Stimulated activated naive B cell treated with anti-CD40 and anti-IgM and Interleukin-4, amounts not matched to agents 10 μg/mL and 1 μg/mL and 100 μg/mL, for 72 hours (primary cell): Measurements from ENCODE around the gene CEP164.

Experiments used
- ATAC-seq, 2 donors: fragments of 150-1000 bp; cut with Tn5 transposase; replicated peaks; 2 replicates each; pipeline ENCODE4 v1.10.0; 2021; ENCODE audit warnings: moderate library complexity in 1 of 2
- DNase-seq: peaks from one replicate; pipeline ENCODE4 v3.0.0; 2021
- H3K27ac Mint-ChIP-seq: one replicate; pipeline ENCODE4 v1.8.0; 2022; ENCODE audit warnings: mild to moderate bottlenecking, mixed read lengths
- H3K27me3 Mint-ChIP-seq, 2 donors: one replicate each; pipeline ENCODE4 v1.8.0; 2022; ENCODE audit warnings: mixed read lengths in 2 of 2
- H3K36me3 Mint-ChIP-seq, 2 donors: one replicate each; pipeline ENCODE4 v1.8.0; 2022; ENCODE audit warnings: mixed read lengths in 2 of 2, mild to moderate bottlenecking in 1 of 2
- H3K4me1 Mint-ChIP-seq, 2 donors: one replicate each; pipeline ENCODE4 v1.8.0; 2022; ENCODE audit warnings: mixed read lengths in 2 of 2, mild to moderate bottlenecking in 1 of 2
- H3K4me3 Mint-ChIP-seq, 2 donors: one replicate each; pipeline ENCODE4 v1.8.0; 2022; ENCODE audit warnings: mild to moderate bottlenecking in 2 of 2, mixed read lengths in 2 of 2, moderate library complexity in 1 of 2
- H3K9me3 Mint-ChIP-seq, 2 donors: one replicate each; pipeline ENCODE4 v1.8.0; 2022; ENCODE audit warnings: mixed read lengths in 2 of 2, mild to moderate bottlenecking in 1 of 2

Gene CEP164

DNA sequence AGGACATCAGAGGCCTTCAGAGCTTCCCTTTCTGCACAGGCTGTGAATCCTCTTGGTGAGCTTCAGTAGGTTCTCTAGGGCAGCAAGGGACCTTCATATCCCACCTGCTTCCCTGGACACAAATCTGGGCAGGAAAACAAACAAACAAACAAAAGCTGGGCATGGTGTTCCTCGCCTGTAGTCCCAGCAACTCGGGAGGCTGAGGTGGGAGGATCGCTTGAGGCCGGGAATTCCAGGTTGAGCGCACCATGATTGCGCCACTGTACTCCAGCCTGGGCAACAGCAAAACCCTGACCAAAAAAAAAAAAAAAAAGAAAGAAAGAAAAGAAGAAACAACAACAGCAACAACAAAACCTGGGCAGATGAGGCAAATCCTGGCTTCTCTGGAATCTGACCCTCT, 92.9 kb downstream of the CEP164 start:
- no peak overlapping the region for H3K4me3 Mint-ChIP-seq

DNA sequence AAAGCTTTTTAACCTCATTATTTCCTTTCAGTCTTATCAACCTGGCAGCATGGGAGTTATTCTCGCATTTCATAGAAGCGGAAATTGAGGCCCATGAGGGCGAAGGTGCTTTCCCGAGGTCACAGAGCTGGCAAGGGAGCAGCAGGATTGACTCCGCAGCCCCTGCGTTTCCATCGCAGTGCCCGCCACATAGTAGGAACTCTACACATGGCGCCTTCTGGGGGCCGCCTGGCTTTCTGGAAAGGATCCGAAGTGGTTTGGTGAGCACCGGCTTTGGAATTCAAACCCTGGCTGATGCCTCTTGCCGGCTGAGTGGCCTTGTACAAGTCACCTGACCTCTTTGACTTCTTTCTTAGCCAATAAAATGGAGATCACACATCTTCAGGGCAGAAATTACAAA, 93.4 kb downstream of the CEP164 start:
- Mint-ChIP-seq H3K36me3 (no peaks in the 10 kb centered on the region), H3K4me3 (no peak overlapping the region), H3K9me3 (no peaks in the 10 kb centered on the region), H3K27ac (no peak overlapping the region), H3K4me1 (peaks cover 2 to 3% of the 10 kb centered on the region in 2 donors), H3K27me3 (peaks cover 13 to 26% of the 10 kb centered on the region in 2 donors)
- ATAC-seq (no peak), DNase-seq (no peak)

More for the DNA sequence above, 92.9 kb downstream of the CEP164 start:
- Mint-ChIP-seq H3K9me3 (no peaks in the 10 kb centered on the region), H3K27me3 (peaks cover 9 to 22% of the 10 kb centered on the region in 2 donors), H3K36me3 (no peaks in the 10 kb centered on the region), H3K4me1 (peaks cover 0 to 5% of the 10 kb centered on the region in 2 donors), H3K27ac (no peak overlapping the region)
- ATAC-seq = no peak
- no peak for DNase-seq

DNA sequence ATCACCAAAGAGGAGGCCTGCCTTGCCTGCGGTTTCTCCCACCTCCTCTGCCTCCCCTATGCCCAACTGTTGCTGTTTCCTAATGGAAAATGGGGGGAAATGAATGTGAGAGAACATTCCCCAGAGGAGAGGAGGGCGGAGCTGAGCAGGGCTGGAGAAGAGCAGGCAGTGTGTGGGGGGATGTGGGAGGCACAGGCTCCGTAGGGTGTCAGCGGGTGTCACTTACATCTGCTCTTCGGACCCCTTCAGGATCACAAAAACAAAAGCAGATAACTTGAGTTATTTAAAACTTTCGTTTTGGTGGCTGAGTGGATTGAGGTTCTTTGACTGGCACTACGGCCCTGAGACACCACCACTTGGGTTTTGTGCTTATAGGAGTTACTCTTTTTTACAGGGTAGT, 93.8 kb downstream of the CEP164 start:
- Mint-ChIP-seq H3K9me3 (no peaks in the 10 kb centered on the region), H3K4me3 (no peak overlapping the region), H3K27ac (no peak overlapping the region), H3K36me3 (no peaks in the 10 kb centered on the region), H3K27me3 (peaks cover 15 to 30% of the 10 kb centered on the region in 2 donors), H3K4me1 (peaks cover 3 to 6% of the 10 kb centered on the region in 2 donors)
- ATAC-seq (no peak), DNase-seq (no peak)

DNA sequence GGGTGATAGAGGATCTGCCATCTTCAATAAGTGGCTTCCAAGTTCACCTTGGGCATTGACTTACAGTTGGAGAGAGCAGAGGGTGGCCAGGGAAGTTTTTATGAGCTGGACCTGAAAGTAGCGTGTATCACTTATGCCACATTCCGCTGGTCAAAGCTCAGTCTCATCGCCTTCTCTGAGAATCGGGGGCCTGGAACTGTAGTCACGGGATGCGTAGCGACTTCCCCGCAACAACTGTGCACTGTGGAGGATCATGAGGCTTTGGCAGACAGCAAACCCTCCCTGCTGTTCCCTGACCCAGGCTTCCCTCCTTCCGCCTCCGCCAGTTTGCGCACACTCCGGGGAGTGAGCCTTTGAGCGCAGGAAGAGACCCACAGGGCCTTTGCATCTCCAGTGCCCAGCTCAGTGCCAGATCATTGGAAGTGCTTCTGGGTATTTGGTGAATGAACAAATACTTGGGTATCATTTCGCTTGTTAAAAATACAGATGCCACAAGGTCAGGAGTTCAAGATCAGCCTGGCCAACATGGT, 95.5 kb downstream of the CEP164 start:
- Mint-ChIP-seq H3K36me3 (no peaks in the 10 kb centered on the region), H3K4me3 (no peak overlapping the region), H3K27me3 (peaks cover 13 to 27% of the 10 kb centered on the region in 2 donors), H3K4me1 (peaks cover 4 to 13% of the 10 kb centered on the region in 2 donors), H3K9me3 (no peaks in the 10 kb centered on the region), H3K27ac (no peak overlapping the region)
- DNase-seq = no peak
- ATAC-seq = no peak

DNA sequence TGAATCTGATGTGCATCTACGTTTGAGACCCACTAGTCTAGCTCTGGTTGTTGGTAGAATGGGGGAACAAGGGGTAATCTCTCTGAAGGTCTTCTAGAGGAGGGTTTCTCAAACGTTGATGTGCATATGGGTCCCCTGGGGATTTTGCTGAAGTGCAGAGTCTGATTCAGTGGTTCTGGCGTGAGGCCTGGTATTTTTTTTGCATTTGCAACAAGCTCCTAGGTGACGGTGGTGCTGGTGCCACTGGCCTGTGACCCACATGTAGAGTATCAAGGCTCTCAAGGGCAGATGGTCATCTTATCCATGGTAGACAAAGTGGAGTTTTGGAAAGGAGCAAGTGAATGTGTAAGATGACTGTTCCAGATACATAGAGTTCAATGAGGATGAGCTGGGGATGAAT, 97.1 kb downstream of the CEP164 start:
- peaks cover 4 to 13% of the 10 kb centered on the region in 2 donors for H3K4me1 Mint-ChIP-seq
- no peak overlapping the region for H3K4me3 Mint-ChIP-seq
- ATAC-seq (no peak), DNase-seq (no peak)
- H3K36me3 Mint-ChIP-seq = no peaks in the 10 kb centered on the region
- peak overlapping the region; percentile 2 for H3K27ac Mint-ChIP-seq
- H3K27me3 Mint-ChIP-seq = peaks cover 13 to 27% of the 10 kb centered on the region in 2 donors
- no peaks in the 10 kb centered on the region for H3K9me3 Mint-ChIP-seq

DNA sequence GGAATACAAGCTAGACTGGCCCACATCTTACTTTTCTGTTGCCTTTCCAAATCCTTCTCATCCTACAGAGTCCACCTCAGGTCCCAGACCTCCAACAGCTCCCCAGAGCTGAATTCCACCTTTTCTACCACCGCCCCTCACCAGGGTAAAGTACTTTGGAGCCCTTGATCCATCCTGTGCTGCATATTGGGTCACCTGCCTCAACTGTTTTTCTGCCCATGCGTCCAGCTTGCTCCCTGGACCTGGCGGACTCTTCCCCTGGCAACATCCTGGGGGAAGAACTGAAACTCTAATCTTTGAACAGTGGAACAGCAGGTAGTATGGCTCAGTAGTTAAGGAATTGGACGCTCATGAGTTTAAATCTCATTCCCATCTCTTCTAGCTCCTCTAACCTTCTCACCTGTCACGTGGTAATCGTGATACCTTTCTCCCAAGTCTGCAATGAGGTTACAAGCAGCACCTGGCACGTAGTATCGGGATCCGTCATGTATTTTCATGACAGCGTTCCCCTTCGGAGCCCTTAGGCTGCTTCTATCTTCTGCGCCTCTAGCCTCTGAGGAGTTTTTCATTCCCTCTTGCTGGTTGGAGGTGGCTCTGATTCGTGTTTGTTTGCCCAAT, 98.1 kb downstream of the CEP164 start:
- no peaks in the 10 kb centered on the region for H3K36me3 Mint-ChIP-seq
- no peak overlapping the region for H3K27ac Mint-ChIP-seq
- DNase-seq (no peak), ATAC-seq (no peak)
- no peaks in the 10 kb centered on the region for H3K9me3 Mint-ChIP-seq
- H3K27me3 Mint-ChIP-seq = peaks cover 13 to 27% of the 10 kb centered on the region in 2 donors
- H3K4me1 Mint-ChIP-seq = peaks cover 4 to 13% of the 10 kb centered on the region in 2 donors
- H3K4me3 Mint-ChIP-seq = no peak overlapping the region

DNA sequence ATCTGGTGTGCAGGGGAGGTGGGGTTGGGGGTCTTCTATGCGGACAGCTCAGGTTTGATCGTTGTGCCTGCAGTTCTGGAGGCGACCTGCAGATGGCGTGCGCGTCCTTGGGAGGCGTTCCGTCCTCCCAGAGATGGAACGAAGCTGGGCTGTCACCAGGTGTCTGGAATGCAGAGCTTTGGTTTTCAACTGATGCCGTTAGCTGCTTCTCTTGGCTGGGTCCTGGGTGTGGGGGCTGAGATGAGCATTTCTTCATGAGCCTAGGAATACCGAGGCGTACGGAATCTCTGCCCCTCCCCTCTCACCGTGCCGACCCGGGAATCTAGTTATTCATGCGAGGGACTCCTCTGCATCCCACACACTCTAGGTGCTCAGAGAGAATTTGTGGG, 98.6 kb downstream of the CEP164 start:
- no peak overlapping the region for H3K27ac Mint-ChIP-seq
- peaks cover 13 to 27% of the 10 kb centered on the region in 2 donors for H3K27me3 Mint-ChIP-seq
- H3K4me1 Mint-ChIP-seq = peaks cover 4 to 13% of the 10 kb centered on the region in 2 donors

DNA sequence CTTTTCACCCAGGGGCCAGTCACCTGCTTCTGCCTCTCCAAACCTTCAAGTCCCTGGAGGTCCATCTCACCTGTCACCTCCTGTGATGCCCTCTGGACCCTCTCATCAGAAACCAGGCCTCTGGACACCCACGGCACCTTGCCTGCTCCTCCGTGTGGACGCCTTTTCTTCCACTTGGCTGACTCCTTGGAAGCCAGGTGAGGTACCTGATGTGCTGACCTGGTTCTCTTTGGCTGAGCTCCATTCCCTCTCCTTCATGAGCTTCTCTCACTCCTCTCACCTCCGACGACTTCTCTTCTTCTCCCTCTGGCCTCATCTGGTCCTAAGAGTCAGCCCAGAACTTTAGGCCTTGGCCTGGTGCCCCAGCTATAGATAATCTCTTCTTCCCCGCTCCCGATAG, 99.3 kb downstream of the CEP164 start:
- Mint-ChIP-seq H3K4me3 (no peak overlapping the region), H3K27ac (no peak overlapping the region), H3K4me1 (peaks cover 4 to 13% of the 10 kb centered on the region in 2 donors), H3K9me3 (no peaks in the 10 kb centered on the region), H3K27me3 (peaks cover 13 to 27% of the 10 kb centered on the region in 2 donors), H3K36me3 (no peaks in the 10 kb centered on the region)
- DNase-seq = no peak
- ATAC-seq = no peak

More for the DNA sequence above, 98.6 kb downstream of the CEP164 start:
- Mint-ChIP-seq H3K4me3 (no peak overlapping the region), H3K36me3 (no peaks in the 10 kb centered on the region), H3K9me3 (no peaks in the 10 kb centered on the region)
- ATAC-seq = peak; percentile 73 to 75
- DNase-seq = peak; percentile 50

DNA sequence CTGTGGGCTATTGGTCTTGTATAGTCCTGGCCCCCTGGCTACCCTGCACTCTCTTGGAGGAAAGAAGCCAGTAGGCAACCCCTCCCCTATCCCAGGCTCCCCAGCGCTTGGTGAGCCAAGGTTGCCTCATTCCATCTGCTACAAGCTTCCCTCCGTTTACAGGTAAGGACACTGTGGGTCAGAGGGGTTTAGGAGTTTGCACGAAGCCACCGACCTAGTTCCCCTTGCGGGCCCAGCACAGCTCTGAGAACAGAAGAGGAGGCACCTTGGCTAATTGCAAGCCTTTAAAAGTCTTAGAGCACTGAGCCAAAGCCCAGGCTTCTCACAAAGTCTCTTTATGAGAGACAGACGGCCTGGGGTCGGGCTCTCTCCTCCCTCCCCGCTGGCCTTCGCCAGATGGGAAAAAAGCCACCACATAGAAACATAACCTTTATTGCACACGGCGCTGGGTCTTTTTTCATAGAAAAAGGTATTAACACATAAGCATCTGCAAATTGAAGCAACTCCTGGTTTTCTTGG, 99.8 kb downstream of the CEP164 start:
- H3K4me3 Mint-ChIP-seq = no peak overlapping the region
- H3K4me1 Mint-ChIP-seq = peaks cover 4 to 13% of the 10 kb centered on the region in 2 donors
- no peak overlapping the region for H3K27ac Mint-ChIP-seq
- H3K27me3 Mint-ChIP-seq = peaks cover 13 to 27% of the 10 kb centered on the region in 2 donors
- H3K36me3 Mint-ChIP-seq = peaks cover 0 to 3% of the 10 kb centered on the region in 2 donors
- ATAC-seq (no peak), DNase-seq (no peak)
- no peaks in the 10 kb centered on the region for H3K9me3 Mint-ChIP-seq

DNA sequence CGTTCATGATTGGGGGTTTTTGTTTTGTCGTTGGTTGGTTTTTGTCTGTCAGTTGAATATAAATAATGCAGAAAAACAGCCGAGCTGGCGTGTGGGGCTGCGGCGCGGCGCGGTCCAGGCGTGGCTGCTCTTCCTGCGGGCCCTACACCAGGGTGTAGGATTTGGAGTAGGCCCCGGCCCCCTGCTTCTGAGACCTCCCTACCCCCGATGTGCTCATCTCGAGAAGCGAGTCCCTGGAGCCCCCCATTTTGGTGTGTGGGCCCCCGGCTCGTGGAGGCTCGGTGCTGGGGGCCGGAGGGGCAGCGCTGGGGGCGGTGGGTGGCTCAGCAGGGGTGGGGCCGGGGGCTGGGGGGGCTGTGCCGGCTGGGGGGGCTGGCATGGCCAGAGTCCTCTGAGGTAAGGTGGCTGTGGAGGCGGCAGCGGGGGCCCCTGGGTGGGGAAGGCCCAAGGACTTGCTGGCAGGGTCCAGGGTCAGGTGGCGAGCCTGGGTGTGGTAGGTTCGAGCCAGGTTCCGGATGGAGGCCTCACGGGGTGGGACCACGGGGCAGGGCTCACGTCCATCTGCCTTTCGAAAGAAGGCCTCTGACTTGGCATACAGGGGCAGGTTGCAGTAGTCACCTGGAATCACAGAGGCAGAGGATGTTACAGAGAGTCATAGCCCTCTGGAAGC, 100.7 kb downstream of the CEP164 start:
- H3K4me3 Mint-ChIP-seq = no peak overlapping the region
- peaks cover 0 to 9% of the 10 kb centered on the region in 2 donors for H3K36me3 Mint-ChIP-seq
- H3K27me3 Mint-ChIP-seq = peaks cover 13 to 27% of the 10 kb centered on the region in 2 donors
- ATAC-seq (no peak), DNase-seq (no peak)
- no peak overlapping the region for H3K27ac Mint-ChIP-seq
- H3K4me1 Mint-ChIP-seq = peaks cover 4 to 13% of the 10 kb centered on the region in 2 donors
- no peaks in the 10 kb centered on the region for H3K9me3 Mint-ChIP-seq

DNA sequence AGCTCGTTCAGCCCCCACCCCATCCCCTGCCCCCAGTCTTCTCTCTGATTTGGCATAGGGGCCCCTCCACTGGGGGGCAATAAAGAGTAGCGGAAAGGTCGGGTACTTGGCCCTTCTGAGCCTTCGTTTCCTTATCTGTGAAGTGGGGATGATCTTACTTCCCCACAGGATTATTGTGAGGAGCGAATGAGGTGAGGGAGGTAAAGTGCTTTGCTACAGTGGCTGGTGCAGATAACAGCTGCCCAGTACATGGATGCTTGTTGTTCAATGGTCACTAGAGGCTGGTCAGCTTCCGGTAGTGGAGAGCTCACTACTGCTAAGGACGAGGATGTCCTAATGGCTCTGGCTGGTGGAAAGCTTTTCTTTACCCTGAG, 101.2 kb downstream of the CEP164 start:
- ATAC-seq (no peak), DNase-seq (no peak)
- H3K4me3 Mint-ChIP-seq = no peak overlapping the region
- peaks cover 0 to 9% of the 10 kb centered on the region in 2 donors for H3K36me3 Mint-ChIP-seq
- H3K9me3 Mint-ChIP-seq = no peaks in the 10 kb centered on the region
- peaks cover 4 to 13% of the 10 kb centered on the region in 2 donors for H3K4me1 Mint-ChIP-seq
- peaks cover 13 to 25% of the 10 kb centered on the region in 2 donors for H3K27me3 Mint-ChIP-seq
- no peak overlapping the region for H3K27ac Mint-ChIP-seq

DNA sequence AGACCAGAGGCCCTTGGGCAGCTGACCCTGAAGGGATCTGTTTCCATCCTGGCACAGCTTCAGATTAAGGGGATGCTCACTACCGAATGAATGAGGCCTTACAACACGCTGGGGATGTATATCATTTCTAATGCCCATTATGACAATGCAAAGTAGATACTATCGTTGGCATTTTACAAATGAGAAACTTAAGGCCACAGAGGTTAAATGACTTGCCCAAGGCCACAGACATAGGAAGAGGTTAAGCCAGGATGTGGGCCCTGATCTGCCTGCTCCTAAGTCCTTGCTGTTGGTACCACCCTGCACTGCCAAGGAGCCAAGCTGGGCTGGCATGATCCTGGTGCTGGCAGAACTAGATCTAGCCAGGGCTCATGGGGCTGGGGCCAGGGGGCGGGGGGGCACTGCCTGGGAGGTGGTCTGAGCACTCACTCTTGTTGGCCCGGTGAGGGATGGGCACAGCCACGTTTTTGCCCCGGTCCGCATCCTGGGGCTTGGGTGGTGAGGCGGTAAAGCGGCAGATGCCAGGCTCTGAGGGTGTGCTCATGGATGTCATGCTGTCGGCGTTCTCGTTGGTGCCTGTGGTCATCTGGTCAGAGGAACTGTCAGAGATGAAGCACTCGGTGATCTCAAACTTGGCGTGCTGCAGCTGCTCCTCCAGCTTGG, 102.8 kb downstream of the CEP164 start:
- no peaks in the 10 kb centered on the region for H3K9me3 Mint-ChIP-seq
- peaks cover 1 to 13% of the 10 kb centered on the region in 2 donors for H3K4me1 Mint-ChIP-seq
- no peak for ATAC-seq
- peaks cover 13 to 14% of the 10 kb centered on the region in 2 donors for H3K27me3 Mint-ChIP-seq
- H3K4me3 Mint-ChIP-seq = no peak overlapping the region
- H3K27ac Mint-ChIP-seq = no peak overlapping the region
- no peak for DNase-seq
- peaks cover 0 to 9% of the 10 kb centered on the region in 2 donors for H3K36me3 Mint-ChIP-seq

DNA sequence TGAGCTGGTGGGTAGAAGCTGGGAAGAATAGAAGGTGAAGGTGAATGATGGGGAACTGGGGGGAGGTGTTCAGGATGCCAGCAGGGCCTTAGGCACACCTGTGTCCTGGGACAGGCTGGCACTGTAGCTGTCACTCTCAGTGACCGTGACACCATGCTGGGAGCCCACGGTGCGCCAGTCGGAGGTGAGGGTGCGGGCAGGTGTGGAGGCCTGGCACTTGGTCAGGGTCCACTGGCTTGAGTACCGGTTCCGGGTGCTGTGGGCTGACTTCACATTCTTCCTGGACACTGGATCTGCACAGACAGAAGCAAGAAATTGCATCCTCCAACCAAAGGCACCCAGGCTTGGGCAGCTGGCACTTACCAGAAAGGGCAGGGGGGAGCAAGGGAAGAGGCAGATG, 103.8 kb downstream of the CEP164 start:
- no peak for ATAC-seq
- Mint-ChIP-seq H3K36me3 (peaks cover 0 to 9% of the 10 kb centered on the region in 2 donors), H3K27me3 (peaks cover 5% of the 10 kb centered on the region in 2 donors), H3K27ac (no peak overlapping the region), H3K4me1 (peaks cover 1 to 7% of the 10 kb centered on the region in 2 donors), H3K9me3 (no peaks in the 10 kb centered on the region), H3K4me3 (no peak overlapping the region)
- DNase-seq = no peak

DNA sequence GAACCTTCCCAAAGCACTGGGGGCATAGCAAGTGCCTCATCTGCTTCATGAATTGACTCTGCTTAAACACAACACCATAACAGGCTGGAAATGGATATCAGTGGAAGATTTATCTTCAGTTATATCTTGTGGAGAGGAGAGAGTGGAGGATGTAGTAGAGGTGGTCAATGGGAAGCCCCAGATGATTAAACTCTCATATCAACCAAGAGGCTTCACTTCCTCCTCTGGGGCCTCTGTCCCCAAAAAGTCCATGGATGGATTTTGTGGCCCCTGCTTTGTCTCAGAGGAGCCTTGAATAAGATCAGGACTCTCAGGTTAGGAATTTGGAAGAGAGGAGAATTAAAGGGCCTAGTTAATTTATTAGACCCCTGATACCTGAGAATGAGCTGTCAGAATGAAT, 106.1 kb downstream of the CEP164 start:
- Mint-ChIP-seq H3K36me3 (peaks cover 0 to 14% of the 10 kb centered on the region in 2 donors), H3K9me3 (no peaks in the 10 kb centered on the region), H3K4me3 (no peak overlapping the region), H3K27me3 (peaks cover 0 to 5% of the 10 kb centered on the region in 2 donors), H3K4me1 (no peaks in the 10 kb centered on the region), H3K27ac (no peak overlapping the region)
- DNase-seq (no peak), ATAC-seq (peak in 1 of 2 donors; percentile 62)
